Upper lobe of left lung (tissue), 6 donors: ENCODE measurements around the gene GPC5. TPM values are rescaled to one million over a fixed set of nuclear protein-coding genes. Genes with fewer than 3 reads are reported as not detected.

Experiments used
- ATAC-seq, 2 donors: fragments of 200-7000 bp; cut with Tn5 transposase; one replicate each; pipeline ENCODE4 v1.9.1; 2022; ENCODE audit warnings: mild to moderate bottlenecking in 2 of 2, moderate library complexity in 2 of 2; ENCODE audit not compliant: low FRiP score in 2 of 2
- DNase-seq, 2 donors: peaks; one replicate each; pipeline ENCODE4 v3.0.0-alpha.2; 2019 to 2020
- H3K27ac ChIP-seq, 4 donors: fragments of 200-600 bp; sonication (generic); one replicate each; pipeline ENCODE4 v1.5.1; 2016 to 2019
- H3K27me3 ChIP-seq, 4 donors: fragments of 200-600 bp; sonication (generic); one replicate each; pipeline ENCODE4 v1.5.1; 2017 to 2019
- H3K36me3 ChIP-seq, 4 donors: fragments of 200-600 bp; sonication (generic); one replicate each; pipeline ENCODE4 v1.5.1; 2016 to 2019
- H3K4me1 ChIP-seq, 4 donors: fragments of 200-600 bp; sonication (generic); one replicate each; pipeline ENCODE4 v1.5.1; 2018 to 2019
- H3K4me3 ChIP-seq, 4 donors: fragments of 200-600 bp; sonication (generic); one replicate each; pipeline ENCODE4 v1.5.1; 2017 to 2019; ENCODE audit warnings: mild to moderate bottlenecking in 2 of 4, moderate library complexity in 1 of 4
- H3K9me3 ChIP-seq, 4 donors: fragments of 200-600 bp; sonication (generic); one replicate each; pipeline ENCODE4 v1.5.1; 2018 to 2019
- CTCF ChIP-seq, 6 experiments: fragments of 450-650 bp in 4 of 6; fragments of 200-600 bp in 2 of 6; sonication (generic) in 2 of 6; IDR thresholded peaks; one replicate each; pipeline ENCODE4 v1.5.1; 2016 to 2019; ENCODE audit warnings: antibody characterized with exemption in 6 of 6
- EP300 ChIP-seq, 4 donors: sonication (generic); formaldehyde crosslinking; IDR thresholded peaks; one replicate each; pipeline ENCODE4 v1.5.1; 2017; ENCODE audit warnings: antibody characterized with exemption in 4 of 4, control low read depth in 2 of 4
- POLR2A ChIP-seq, 4 donors: fragments of 450-650 bp; IDR thresholded peaks; one replicate each; pipeline ENCODE4 v1.5.1; 2016 to 2017; ENCODE audit warnings: antibody characterized with exemption in 4 of 4, mild to moderate bottlenecking in 2 of 4
- POLR2AphosphoS5 ChIP-seq, 2 donors: sonication (generic); formaldehyde crosslinking; IDR thresholded peaks; one replicate each; pipeline ENCODE4 v1.5.1; 2017; ENCODE audit warnings: antibody characterized with exemption in 2 of 2
- WGBS, 2 donors: methylation state at CpG; one replicate each; pipeline ENCODE4 v1.1.5; 2017 to 2018; 5-methylcytosine and 5-hydroxymethylcytosine counted together
- total RNA-seq, 6 donors: library from RNA; depleted of rRNA in 4 of 6; stranded (reverse); fragments of >200 nt in 4 of 6; gene quantifications; one replicate each; pipeline versions ENCODE4 v1.1.0 to v1.2.1, GENCODE V29; 2016 to 2021
- donor health status: DM: no; HTN: no; CAD: no; lungs with moderate emphysema.
- donor health status: DM: no; HTN: yes; CAD: no; lungs with severe emphysema.

GPC5 gene
- total RNA-seq, 6 donors from 2014 or later, result 7.6 to 51.4 (median 12.8) TPM

- ATAC-seq, result no peak
- Histone ChIP-seq H3K9me3 (no peaks in the 10 kb centered on the region), H3K27me3 (no peaks in the 10 kb centered on the region), H3K27ac (no peak overlapping the region), H3K4me3 (no peak overlapping the region), H3K4me1 (no peaks in the 10 kb centered on the region), H3K36me3 (no peaks in the 10 kb centered on the region)
- 89 to 98% methylated on average over 2 of the region's 2 CpGs for WGBS, 2 donors
- DNase-seq, result no peak
- TF ChIP-seq POLR2A (IDR thresholded peaks at IDR 0.05) (no peak), POLR2AphosphoS5 (IDR thresholded peaks at IDR 0.05) (no peak)
Measured at GRCh38 chr13:91649456-91649855, 251.0 kb downstream of the GPC5 start.

GRCh38 chr13:91652404-91653301 lies 254.2 kb downstream of the GPC5 start:
- no peak for ATAC-seq
- no peak overlapping the region for H3K4me3 ChIP-seq
- H3K4me1 ChIP-seq, result no peaks in the 10 kb centered on the region
- no peaks in the 10 kb centered on the region for H3K9me3 ChIP-seq
- WGBS, 2 donors, result 70 to 77% methylated on average over 10 of the region's 10 CpGs
- H3K36me3 ChIP-seq, result no peaks in the 10 kb centered on the region
- no peaks in the 10 kb centered on the region for H3K27me3 ChIP-seq
- DNase-seq, result no peak
- TF ChIP-seq EP300 (IDR thresholded peaks at IDR 0.05), result no peak
- no peak for TF ChIP-seq CTCF (IDR thresholded peaks at IDR 0.05)
- no peak for TF ChIP-seq POLR2A (IDR thresholded peaks at IDR 0.05)
- H3K27ac ChIP-seq, result no peak overlapping the region

GRCh38 chr13:91655731-91656130 lies 257.3 kb downstream of the GPC5 start:
- WGBS, 2 donors, result 93 to 96% methylated on average over 4 of the region's 4 CpGs
- TF ChIP-seq POLR2A (IDR thresholded peaks at IDR 0.05), result no peak
- H3K27me3 ChIP-seq, result no peaks in the 10 kb centered on the region
- no peak overlapping the region for H3K27ac ChIP-seq
- no peak overlapping the region for H3K4me3 ChIP-seq
- DNase-seq (no peak), ATAC-seq (no peak)
- no peaks in the 10 kb centered on the region for H3K4me1 ChIP-seq
- no peaks in the 10 kb centered on the region for H3K36me3 ChIP-seq
- H3K9me3 ChIP-seq, result no peaks in the 10 kb centered on the region

GRCh38 chr13:91657283-91657682 lies 258.9 kb downstream of the GPC5 start:
- Histone ChIP-seq H3K27ac (no peak overlapping the region), H3K4me3 (no peak overlapping the region), H3K27me3 (no peaks in the 10 kb centered on the region), H3K36me3 (no peaks in the 10 kb centered on the region), H3K9me3 (no peaks in the 10 kb centered on the region), H3K4me1 (no peaks in the 10 kb centered on the region)
- no peak for TF ChIP-seq POLR2AphosphoS5 (IDR thresholded peaks at IDR 0.05)
- no peak for TF ChIP-seq EP300 (IDR thresholded peaks at IDR 0.05)
- TF ChIP-seq CTCF (IDR thresholded peaks at IDR 0.05), result no peak
- TF ChIP-seq POLR2A (IDR thresholded peaks at IDR 0.05), result no peak
- no peak for ATAC-seq
- no peak for DNase-seq
- WGBS, 2 donors, result 78 to 88% methylated on average over 2 of the region's 2 CpGs

- WGBS, 2 donors, result 80 to 83% methylated on average over 4 of the region's 4 CpGs
- no peak overlapping the region for H3K4me3 ChIP-seq
- no peak for DNase-seq
- H3K9me3 ChIP-seq, result no peaks in the 10 kb centered on the region
- H3K27me3 ChIP-seq, result no peaks in the 10 kb centered on the region
- H3K4me1 ChIP-seq, result no peaks in the 10 kb centered on the region
- no peak for TF ChIP-seq EP300 (IDR thresholded peaks at IDR 0.05)
- no peak for TF ChIP-seq POLR2AphosphoS5 (IDR thresholded peaks at IDR 0.05)
- no peak for TF ChIP-seq CTCF (IDR thresholded peaks at IDR 0.05)
- no peak for TF ChIP-seq POLR2A (IDR thresholded peaks at IDR 0.05)
- H3K36me3 ChIP-seq, result no peaks in the 10 kb centered on the region
- H3K27ac ChIP-seq, result no peak overlapping the region
- ATAC-seq, result no peak
Measured at GRCh38 chr13:91659256-91660075, 261.0 kb downstream of the GPC5 start.
